HepG2 (cell line): Measurements from ENCODE around the gene RAMP1. TPM values are rescaled to one million over a fixed set of nuclear protein-coding genes. Genes with fewer than 3 reads are reported as not detected.
A peak's percentile ranks its signal among the peaks of the same experiment; 100 is the strongest.

ENCODE experiments used
- ATAC-seq: fragments of 200-7000 bp; cut with Tn5 transposase; 3 replicates; pipeline ENCODE4 v1.9.1; 2020; ENCODE audit warnings: mild to moderate bottlenecking, moderate library complexity
- BruUV-seq: library from RNA; stranded (reverse); fragments of 400-500 nt; replicated peaks from 2 replicates; lab custom pipeline; 2021; lab: Mats Ljungman, UMichigan
- CTCF ChIA-PET: fragments of 300-600 bp; formaldehyde crosslinking; extraction: SDS; loops from one replicate; lab custom pipeline; 2021; ENCODE audit warnings: low total read pairs, inconsistent platforms, low intra/inter-chr PET ratio; lab: Yijun Ruan, JAX
- POLR2A ChIA-PET: fragments of 350-600 bp; sonication (Branson Sonifier 250); formaldehyde crosslinking; loops from one replicate; lab custom pipeline; 2020; ENCODE audit warnings: antibody characterized with exemption, inconsistent platforms; lab: Yijun Ruan, JAX
- DNase-seq: peaks from one replicate; pipeline ENCODE4 v3.0.0-alpha.2; 2015; ENCODE audit warnings: low spot score
- FAIRE-seq: peaks from 3 replicates; lab custom pipeline; 2011; peaks lifted over from hg19 to GRCh38; lab: Jason Lieb, UNC
- H2AFZ ChIP-seq: one replicate; pipeline ENCODE4 v1.6.1; 2011; ENCODE audit warnings: low read length, inconsistent platforms
- H3K27ac ChIP-seq: fragments of 300-600 bp; 3 replicates; pipeline ENCODE4 v1.8.0; 2011; ENCODE audit warnings: mixed run types, mild to moderate bottlenecking, mixed read lengths, low read length, inconsistent platforms; ENCODE audit not compliant: insufficient read depth; ENCODE audit errors: extremely low read length
- H3K27me3 ChIP-seq, 2 experiments: fragments of 200-600 bp in 1 of 2; 2 replicates in 1 of 2; 3 replicates in 1 of 2; pipeline versions ENCODE4 v1.6.0 to v1.8.0; 2011; ENCODE audit warnings: low read length in 2 of 2, mild to moderate bottlenecking in 2 of 2, moderate library complexity in 2 of 2, inconsistent platforms in 1 of 2; ENCODE audit not compliant: insufficient read depth in 2 of 2, control insufficient read depth in 1 of 2
- H3K36me3 ChIP-seq, 2 experiments: fragments of 200-600 bp in 1 of 2; replicated peaks in 1 of 2; 2 replicates in 1 of 2; 3 replicates in 1 of 2; pipeline versions ENCODE4 v1.5.1 to v1.8.0; 2011; ENCODE audit warnings: low read length in 2 of 2, inconsistent platforms in 1 of 2; ENCODE audit not compliant: insufficient read depth in 2 of 2, control insufficient read depth in 1 of 2
- H3K4me1 ChIP-seq: 2 replicates; pipeline ENCODE4 v1.5.1; 2012; ENCODE audit warnings: low read length, inconsistent platforms; ENCODE audit not compliant: insufficient read depth
- H3K4me2 ChIP-seq: 2 replicates; pipeline ENCODE4 v1.6.0; 2011; ENCODE audit warnings: low read depth, low read length, inconsistent platforms
- H3K4me3 ChIP-seq, 3 experiments: fragments of 200-600 bp in 1 of 3; sonication (generic), shearing (Covaris generic) in 1 of 3; replicated peaks in 1 of 3; 2 replicates each; pipeline ENCODE4 v1.5.1; 2011 to 2016; ENCODE audit warnings: low read length in 3 of 3, inconsistent platforms in 2 of 3, low read depth in 2 of 3, mild to moderate bottlenecking in 2 of 3, control low read depth in 1 of 3, mixed read lengths in 1 of 3; ENCODE audit not compliant: insufficient read depth in 1 of 3
- H3K79me2 ChIP-seq: one replicate; pipeline ENCODE4 v1.6.1; 2011; ENCODE audit warnings: low read length, inconsistent platforms; ENCODE audit not compliant: insufficient read depth
- H3K9ac ChIP-seq: 2 replicates; pipeline ENCODE4 v1.6.0; 2011; ENCODE audit warnings: mild to moderate bottlenecking, low read depth, low read length, inconsistent platforms; ENCODE audit not compliant: insufficient read depth
- H3K9me3 ChIP-seq: 2 replicates; pipeline ENCODE4 v1.5.1; 2012; ENCODE audit warnings: mild to moderate bottlenecking, low read length
- H4K20me1 ChIP-seq: 2 replicates; pipeline ENCODE4 v1.6.0; 2011; ENCODE audit warnings: inconsistent platforms, mild to moderate bottlenecking, low read length, moderate library complexity; ENCODE audit not compliant: insufficient read depth
- NFKB2 ChIP-seq: sonication (generic); formaldehyde crosslinking; IDR thresholded peaks from 2 replicates; pipeline ENCODE4 v1.4.0; 2020; ENCODE audit warnings: missing genetic modification reagents, borderline replicate concordance
- THAP9 ChIP-seq: sonication (generic); formaldehyde crosslinking; IDR thresholded peaks from 2 replicates; pipeline ENCODE4; 2020; ENCODE audit warnings: missing genetic modification reagents, mild to moderate bottlenecking, borderline replicate concordance
- ZNF629 ChIP-seq: sonication (generic); formaldehyde crosslinking; conservative IDR thresholded peaks from 2 replicates; pipeline ENCODE4 v1.5.0; 2020; ENCODE audit warnings: missing genetic modification reagents
- WGBS: methylation state at CpG from one replicate; pipeline ENCODE4 v1.1.6; 2017; ENCODE audit warnings: low lambda C conversion rate; 5-methylcytosine and 5-hydroxymethylcytosine counted together
- in situ Hi-C: cut with HindIII; loops from 2 replicates; pipeline ENCODE4 v1.10.0; 2017; ENCODE audit warnings: low pct_unique_long_range_greater_than_20kb; ENCODE audit not compliant: extremely low pct_ligation_motif_present
- intact Hi-C: fragments of 100-400 bp; cut with micrococcal nuclease; formaldehyde crosslinking; loops from one replicate; pipeline ENCODE4 v1.10.0; 2022; ENCODE audit not compliant: unreplicated experiment
- polyA plus RNA-seq, 8 experiments: library from polyadenylated mRNA; depleted of rRNA in 3 of 8; stranded (reverse) in 7 of 8; unstranded in 1 of 8; fragments of >200 nt; fragmentation: Illumina TruSeq in 4 of 8; extraction: Trizol in 4 of 8; gene quantifications; 2 replicates each; pipeline versions ENCODE4 v1.2.1 to v1.2.3, GENCODE V29; 2011 to 2016; ENCODE audit warnings: low read depth in 4 of 8, missing spikeins in 1 of 8, mixed read lengths in 1 of 8; ENCODE audit not compliant: insufficient read depth in 1 of 8
- total RNA-seq, 5 experiments: library from RNA; depleted of rRNA; stranded (reverse); fragments of >200 nt; fragmentation: Illumina TruSeq; extraction: Trizol; gene quantifications; 2 replicates each; pipeline ENCODE4 v1.2.3, GENCODE V29; 2016; ENCODE audit warnings: low read depth in 1 of 5
- TF ChIP-seq, protein P1 (sequence below): sonication (generic); formaldehyde crosslinking; IDR thresholded peaks from 2 replicates; pipeline ENCODE4 v1.5.1; 2020; ENCODE audit warnings: mild to moderate bottlenecking, missing genetic modification reagents, moderate library complexity

RAMP1 gene
- total and polyA plus RNA-seq, 2 of the 13 experiments (the other 11 are each of a cell fraction or from before 2014, with no cell fraction given): 0.29 to 0.61 TPM

DNA sequence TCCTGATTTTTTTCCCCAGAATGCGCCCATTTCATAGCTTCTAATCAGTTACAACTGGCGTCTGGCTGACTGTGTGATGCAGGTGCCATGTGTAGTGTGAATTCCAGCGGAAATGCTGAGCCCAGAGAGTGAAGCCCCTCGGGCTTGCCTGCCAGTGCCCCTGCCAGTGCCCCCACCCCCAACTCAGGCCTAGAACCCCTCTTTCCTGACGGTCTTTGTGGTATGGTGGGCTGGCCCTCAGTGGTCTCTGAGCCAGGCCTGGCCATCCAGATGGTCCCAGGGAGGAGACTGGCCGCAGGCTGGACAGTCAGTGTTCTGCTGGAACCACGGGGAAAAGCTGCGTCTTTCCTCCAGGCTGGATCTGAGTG lies 3.1 kb downstream of the RAMP1 start:
- no TSS peak for BruUV-seq
- H3K9me3 ChIP-seq: no peaks in the 10 kb centered on the region
- no peaks in the 10 kb centered on the region for H4K20me1 ChIP-seq
- FAIRE-seq: no peak
- POLR2A ChIA-PET: no interaction called here
- WGBS: 69% methylated on average over 7 of the region's 8 CpGs
- H3K4me2 ChIP-seq: no peak overlapping the region
- no peaks in the 10 kb centered on the region for H3K36me3 ChIP-seq
- no peak for ATAC-seq
- CTCF ChIA-PET: no interaction called here
- no peak for DNase-seq
- intact Hi-C loops: no loop called here
- no peaks in the 10 kb centered on the region for H3K79me2 ChIP-seq
- in situ Hi-C loops: no loop called here
- no peak overlapping the region for H3K9ac ChIP-seq
- peaks cover 41% of the 10 kb centered on the region for H3K4me1 ChIP-seq
- TF ChIP-seq THAP9 (CRISPR knock-in tag) (0 out of 2 replicates have a peak, but pooled peaks have one; percentile 21), NFKB2 (CRISPR knock-in tag) (no peak), ZNF629 (CRISPR knock-in tag) (0 out of 2 replicates have a peak, but pooled peaks have one; percentile 22)
- TF ChIP-seq, protein P1, sequence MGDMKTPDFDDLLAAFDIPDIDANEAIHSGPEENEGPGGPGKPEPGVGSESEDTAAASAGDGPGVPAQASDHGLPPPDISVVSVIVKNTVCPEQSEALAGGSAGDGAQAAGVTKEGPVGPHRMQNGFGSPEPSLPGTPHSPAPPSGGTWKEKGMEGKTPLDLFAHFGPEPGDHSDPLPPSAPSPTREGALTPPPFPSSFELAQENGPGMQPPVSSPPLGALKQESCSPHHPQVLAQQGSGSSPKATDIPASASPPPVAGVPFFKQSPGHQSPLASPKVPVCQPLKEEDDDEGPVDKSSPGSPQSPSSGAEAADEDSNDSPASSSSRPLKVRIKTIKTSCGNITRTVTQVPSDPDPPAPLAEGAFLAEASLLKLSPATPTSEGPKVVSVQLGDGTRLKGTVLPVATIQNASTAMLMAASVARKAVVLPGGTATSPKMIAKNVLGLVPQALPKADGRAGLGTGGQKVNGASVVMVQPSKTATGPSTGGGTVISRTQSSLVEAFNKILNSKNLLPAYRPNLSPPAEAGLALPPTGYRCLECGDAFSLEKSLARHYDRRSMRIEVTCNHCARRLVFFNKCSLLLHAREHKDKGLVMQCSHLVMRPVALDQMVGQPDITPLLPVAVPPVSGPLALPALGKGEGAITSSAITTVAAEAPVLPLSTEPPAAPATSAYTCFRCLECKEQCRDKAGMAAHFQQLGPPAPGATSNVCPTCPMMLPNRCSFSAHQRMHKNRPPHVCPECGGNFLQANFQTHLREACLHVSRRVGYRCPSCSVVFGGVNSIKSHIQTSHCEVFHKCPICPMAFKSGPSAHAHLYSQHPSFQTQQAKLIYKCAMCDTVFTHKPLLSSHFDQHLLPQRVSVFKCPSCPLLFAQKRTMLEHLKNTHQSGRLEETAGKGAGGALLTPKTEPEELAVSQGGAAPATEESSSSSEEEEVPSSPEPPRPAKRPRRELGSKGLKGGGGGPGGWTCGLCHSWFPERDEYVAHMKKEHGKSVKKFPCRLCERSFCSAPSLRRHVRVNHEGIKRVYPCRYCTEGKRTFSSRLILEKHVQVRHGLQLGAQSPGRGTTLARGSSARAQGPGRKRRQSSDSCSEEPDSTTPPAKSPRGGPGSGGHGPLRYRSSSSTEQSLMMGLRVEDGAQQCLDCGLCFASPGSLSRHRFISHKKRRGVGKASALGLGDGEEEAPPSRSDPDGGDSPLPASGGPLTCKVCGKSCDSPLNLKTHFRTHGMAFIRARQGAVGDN (CRISPR knock-in tag): peak; percentile 18; the same call in 1 of the 2 replicates
- H3K27ac ChIP-seq: no peak overlapping the region
- no peak overlapping the region for H2AFZ ChIP-seq
- peaks cover 12 to 83% of the 10 kb centered on the region in 2 experiments; a peak in 4 of 5 replicates for H3K27me3 ChIP-seq
- no peak overlapping the region for H3K4me3 ChIP-seq
